H1 (cell line): ENCODE results near the gene NEGR1. TPM values are rescaled to one million over a fixed set of nuclear protein-coding genes. Genes with fewer than 3 reads are reported as not detected.

Experiments used
- CTCF ChIA-PET: fragments of 300-600 bp; sonication (Branson Sonifier 250); formaldehyde crosslinking; loops from one replicate; lab custom pipeline; 2021; ENCODE audit not compliant: partially characterized antibody; lab: Charles Lee
- POLR2A ChIA-PET: fragments of 300-600 bp; sonication (Branson Sonifier 250); formaldehyde crosslinking; loops from one replicate; lab custom pipeline; 2021; ENCODE audit warnings: inconsistent platforms; ENCODE audit not compliant: partially characterized antibody; lab: Charles Lee
- DNase-seq, 2 experiments: peaks; one replicate each; pipeline versions ENCODE4 v3.0.0 to v3.0.0-alpha.2; 2010 to 2022; ENCODE audit warnings: low spot score in 2 of 2, low read depth in 1 of 2, mixed read lengths in 1 of 2
- FAIRE-seq: peaks from 2 replicates; lab custom pipeline; 2011; peaks lifted over from hg19 to GRCh38; lab: Jason Lieb, UNC
- H2AFZ ChIP-seq: 2 replicates; pipeline ENCODE4 v1.8.1; 2012; ENCODE audit warnings: low read length, inconsistent platforms
- H2AK5ac ChIP-seq: 2 replicates; pipeline ENCODE4 v1.6.1; 2013; ENCODE audit warnings: low read depth, low read length
- H2BK120ac ChIP-seq: replicated peaks from 2 replicates; pipeline ENCODE3; 2013; ENCODE audit warnings: low read depth, low read length, inconsistent platforms
- H2BK12ac ChIP-seq: 2 replicates; pipeline ENCODE4 v1.6.1; 2013; ENCODE audit warnings: low read depth, low read length
- H2BK15ac ChIP-seq: 2 replicates; pipeline ENCODE4 v1.6.1; 2013; ENCODE audit warnings: low read length
- H2BK20ac ChIP-seq: 2 replicates; pipeline ENCODE4 v1.6.1; 2013; ENCODE audit warnings: low read length
- H2BK5ac ChIP-seq: 2 replicates; pipeline ENCODE4 v1.6.1; 2013; ENCODE audit warnings: low read depth, low read length
- H3K14ac ChIP-seq: 2 replicates; pipeline ENCODE4 v1.6.1; 2013; ENCODE audit warnings: inconsistent platforms; ENCODE audit not compliant: insufficient read length
- H3K18ac ChIP-seq: 2 replicates; pipeline ENCODE4 v1.6.1; 2013; ENCODE audit warnings: low read length; ENCODE audit errors: extremely low read depth
- H3K23ac ChIP-seq: 2 replicates; pipeline ENCODE4 v1.6.1; 2013; ENCODE audit warnings: inconsistent platforms; ENCODE audit not compliant: insufficient read length
- H3K23me2 ChIP-seq: 2 replicates; pipeline ENCODE4 v1.6.1; 2013; ENCODE audit warnings: low read depth, low read length
- H3K27ac ChIP-seq: 2 replicates; pipeline ENCODE4 v1.6.1; 2011; ENCODE audit warnings: low read depth, low read length, inconsistent platforms
- H3K27me3 ChIP-seq, 4 experiments: replicated peaks in 1 of 4; 1 replicate in 1 of 4; 2 replicates in 3 of 4; pipeline versions ENCODE4 v1.6.1 to v1.8.1; 2011 to 2013; ENCODE audit warnings: low read length in 3 of 4, mild to moderate bottlenecking in 3 of 4, inconsistent platforms in 2 of 4, mixed read lengths in 2 of 4, moderate library complexity in 1 of 4; ENCODE audit not compliant: control insufficient read depth in 3 of 4, insufficient read depth in 3 of 4; ENCODE audit errors: extremely low read depth in 1 of 4
- H3K36me3 ChIP-seq, 4 experiments: 2 replicates each; pipeline versions ENCODE4 v1.6.1 to v1.8.1; 2011 to 2013; ENCODE audit warnings: mild to moderate bottlenecking in 4 of 4, low read length in 3 of 4, moderate library complexity in 2 of 4, control low read depth in 1 of 4, inconsistent platforms in 1 of 4; ENCODE audit not compliant: insufficient read depth in 4 of 4, control insufficient read depth in 2 of 4
- H3K4ac ChIP-seq: replicated peaks from 2 replicates; pipeline ENCODE3; 2013; ENCODE audit warnings: low read length, low read depth, mixed read lengths, inconsistent platforms; ENCODE audit not compliant: insufficient read length
- H3K4me1 ChIP-seq, 4 experiments: replicated peaks in 1 of 4; 1 replicate in 1 of 4; 2 replicates in 3 of 4; pipeline versions ENCODE4 v1.6.1 to v1.8.1; 2011 to 2013; ENCODE audit warnings: low read length in 3 of 4, inconsistent platforms in 2 of 4, mixed read lengths in 1 of 4; ENCODE audit not compliant: insufficient read depth in 4 of 4, control insufficient read depth in 3 of 4
- H3K4me2 ChIP-seq, 2 experiments: 2 replicates each; pipeline versions ENCODE4 v1.6.1 to v1.8.1; 2011 to 2013; ENCODE audit warnings: low read depth in 2 of 2, low read length in 2 of 2, control low read depth in 1 of 2, inconsistent platforms in 1 of 2, mild to moderate bottlenecking in 1 of 2; ENCODE audit not compliant: insufficient read depth in 1 of 2
- H3K4me3 ChIP-seq, 4 experiments: fragments of 200-600, 300-600 bp in 1 of 4; sonication (generic), shearing (Covaris generic), sonication (Bioruptor Twin) in 1 of 4; 2 replicates each; pipeline versions ENCODE4 v1.5.1 to v1.8.1; 2011 to 2016; ENCODE audit warnings: low read length in 4 of 4, low read depth in 3 of 4, control low read depth in 2 of 4, inconsistent platforms in 2 of 4, mild to moderate bottlenecking in 2 of 4, mixed read lengths in 1 of 4, moderate library complexity in 1 of 4; ENCODE audit not compliant: insufficient read depth in 2 of 4; ENCODE audit errors: extremely low read depth in 1 of 4
- H3K56ac ChIP-seq: replicated peaks from 2 replicates; pipeline ENCODE3; 2013; ENCODE audit warnings: low read depth, mild to moderate bottlenecking, mixed read lengths, low read length, inconsistent platforms; ENCODE audit not compliant: insufficient read length
- H3K79me1 ChIP-seq: 2 replicates; pipeline ENCODE4 v1.6.1; 2013; ENCODE audit warnings: low read depth, low read length, control low read depth
- H3K79me2 ChIP-seq, 2 experiments: 2 replicates each; pipeline versions ENCODE4 v1.6.1 to v1.8.1; 2012 to 2013; ENCODE audit warnings: low read length in 2 of 2, mild to moderate bottlenecking in 2 of 2, inconsistent platforms in 1 of 2; ENCODE audit not compliant: insufficient read depth in 2 of 2, control insufficient read depth in 1 of 2
- H3K9ac ChIP-seq, 4 experiments: replicated peaks in 1 of 4; 1 replicate in 1 of 4; 2 replicates in 3 of 4; pipeline versions ENCODE4 v1.6.1 to v1.8.1; 2011 to 2013; ENCODE audit warnings: low read depth in 3 of 4, low read length in 3 of 4, control low read depth in 2 of 4, mild to moderate bottlenecking in 2 of 4, moderate library complexity in 2 of 4, inconsistent platforms in 1 of 4; ENCODE audit errors: extremely low read depth in 1 of 4
- H3K9me3 ChIP-seq, 2 experiments: 2 replicates each; pipeline versions ENCODE4 v1.6.1 to v1.8.1; 2012 to 2013; ENCODE audit warnings: mild to moderate bottlenecking in 2 of 2, moderate library complexity in 2 of 2, control low read depth in 1 of 2, inconsistent platforms in 1 of 2, low read depth in 1 of 2, low read length in 1 of 2, mixed read lengths in 1 of 2; ENCODE audit not compliant: insufficient read depth in 2 of 2
- H4K20me1 ChIP-seq, 2 experiments: replicated peaks in 1 of 2; 2 replicates each; pipeline versions ENCODE3 to v1.8.1; 2011 to 2013; ENCODE audit warnings: inconsistent platforms in 2 of 2, low read length in 2 of 2, mild to moderate bottlenecking in 1 of 2; ENCODE audit not compliant: insufficient read depth in 2 of 2, control insufficient read depth in 1 of 2
- H4K5ac ChIP-seq: 2 replicates; pipeline ENCODE4 v1.6.1; 2013; ENCODE audit warnings: low read length, low read depth, mixed read lengths, inconsistent platforms; ENCODE audit not compliant: insufficient read length
- H4K8ac ChIP-seq: 2 replicates; pipeline ENCODE4 v1.8.0; 2013; ENCODE audit warnings: mild to moderate bottlenecking, moderate library complexity, low read length, inconsistent platforms; ENCODE audit not compliant: insufficient read depth; ENCODE audit errors: extremely low read depth
- H4K91ac ChIP-seq: replicated peaks from 2 replicates; pipeline ENCODE3; 2013; ENCODE audit warnings: low read length, mixed read lengths, inconsistent platforms; ENCODE audit not compliant: insufficient read length
- CBX5 ChIP-seq: fragments of 300-800, 300-1000 bp; sonication (generic); IDR thresholded peaks from 2 replicates; pipeline ENCODE4 v1.7.1; 2016; ENCODE audit warnings: antibody characterized with exemption, low read length, low read depth
- CHD2 ChIP-seq: IDR thresholded peaks from 2 replicates; pipeline ENCODE4 v1.6.1; 2012; ENCODE audit warnings: low read length, improper control_type of control experiment
- CTBP2 ChIP-seq: IDR thresholded peaks from 2 replicates; pipeline ENCODE4 v1.7.0; 2011; ENCODE audit warnings: borderline replicate concordance, mild to moderate bottlenecking, moderate library complexity, mixed read lengths, low read length; ENCODE audit not compliant: insufficient read depth, insufficient read length
- GTF2F1 ChIP-seq: IDR thresholded peaks from 2 replicates; pipeline ENCODE4 v1.6.1; 2012; ENCODE audit warnings: low read depth, low read length, improper control_type of control experiment, borderline replicate concordance
- JUN ChIP-seq: IDR thresholded peaks from 2 replicates; pipeline ENCODE4 v1.6.1; 2011; ENCODE audit warnings: low read depth, mild to moderate bottlenecking, improper control_type of control experiment, low read length
- KDM1A ChIP-seq: fragments of 200-600, 300-600 bp; sonication (generic); IDR thresholded peaks from 2 replicates; pipeline ENCODE4 v1.7.1; 2016; ENCODE audit warnings: mild to moderate bottlenecking, low read length, borderline replicate concordance
- KDM5A ChIP-seq: fragments of 200-600 bp; IDR thresholded peaks from 2 replicates; pipeline ENCODE4 v1.7.1; 2012; ENCODE audit warnings: mild to moderate bottlenecking, low read length, inconsistent platforms, mixed read lengths
- MAFK ChIP-seq: IDR thresholded peaks from 2 replicates; pipeline ENCODE4 v1.6.1; 2012; ENCODE audit warnings: low read depth, mild to moderate bottlenecking, improper control_type of control experiment, low read length
- NRF1 ChIP-seq: IDR thresholded peaks from 2 replicates; pipeline ENCODE4 v1.6.1; 2011; ENCODE audit warnings: mild to moderate bottlenecking, low read depth, low read length, improper control_type of control experiment
- POU5F1 ChIP-seq: IDR thresholded peaks from 2 replicates; pipeline ENCODE4 v1.6.1; 2011; ENCODE audit warnings: low read depth, mild to moderate bottlenecking, low read length, moderate library complexity
- RXRA ChIP-seq: IDR thresholded peaks from 2 replicates; pipeline ENCODE4 v1.6.1; 2011; ENCODE audit warnings: low read depth, mild to moderate bottlenecking, low read length, moderate library complexity; ENCODE audit not compliant: insufficient read depth
- SIX5 ChIP-seq: IDR thresholded peaks from 2 replicates; pipeline ENCODE4 v1.6.1; 2011; ENCODE audit warnings: mild to moderate bottlenecking, low read depth, low read length
- SP1 ChIP-seq: IDR thresholded peaks from 2 replicates; pipeline ENCODE4 v1.6.1; 2011; ENCODE audit warnings: low read depth, low read length
- SP2 ChIP-seq: IDR thresholded peaks from 2 replicates; pipeline ENCODE4 v1.6.1; 2012; ENCODE audit warnings: mild to moderate bottlenecking, low read length, inconsistent platforms
- TAF1 ChIP-seq: IDR thresholded peaks from 2 replicates; pipeline ENCODE4 v1.6.1; 2011; ENCODE audit warnings: mild to moderate bottlenecking, low read depth, low read length
- YY1 ChIP-seq: IDR thresholded peaks from 2 replicates; pipeline ENCODE4 v1.6.1; 2011; ENCODE audit warnings: low read depth, mild to moderate bottlenecking, low read length
- polyA plus RNA-seq, 7 experiments: library from polyadenylated mRNA; depleted of rRNA in 3 of 7; stranded (reverse) in 5 of 7; unstranded in 2 of 7; fragments of >200 nt in 5 of 7; fragments of 200-250 nt in 2 of 7; gene quantifications; 1 replicate in 5 of 7; 2 replicates in 1 of 7; 4 replicates in 1 of 7; pipeline versions ENCODE4 v1.2.1 to v1.2.3, GENCODE V29; 2011 to 2013; ENCODE audit warnings: missing spikeins in 2 of 7, mixed read lengths in 2 of 7
- total RNA-seq: library from RNA; stranded (reverse); fragmentation: NEBNext Ultra II Directional; extraction: Animal tissue kit (Norgen Biotek cat#: 25700); gene quantifications from 2 replicates; pipeline ENCODE4 v1.2.1, GENCODE V29; 2021
- TF ChIP-seq, protein P1 (sequence below): IDR thresholded peaks from 2 replicates; pipeline ENCODE4 v1.6.1; 2012; ENCODE audit warnings: inconsistent platforms

The NEGR1 gene
- total and polyA plus RNA-seq, 2 of the 8 experiments (the other 6 are each of a cell fraction or from before 2014, with no cell fraction given) = 0.71 to 1.3 TPM

DNA sequence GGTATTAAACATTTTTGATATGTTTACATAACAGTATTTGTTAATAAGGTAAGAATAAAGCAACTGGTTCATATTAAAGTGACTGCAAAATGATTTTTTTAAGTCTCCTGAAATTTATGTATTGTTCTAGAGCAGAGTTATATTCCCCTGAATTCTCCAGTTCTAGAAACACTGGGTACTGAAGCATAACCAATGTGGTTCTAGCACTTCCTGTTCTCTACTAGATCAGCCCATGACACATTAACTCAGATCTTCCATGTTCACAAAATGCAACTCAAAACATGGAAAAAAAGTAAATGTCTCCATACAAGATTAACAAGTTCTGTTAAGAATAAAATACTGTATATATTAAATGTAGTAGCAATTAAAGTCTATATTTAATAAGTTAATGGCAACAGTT, 3.9 kb downstream of the NEGR1 start:
- H3K18ac ChIP-seq = no peak overlapping the region
- H2AK5ac ChIP-seq = no peak overlapping the region
- H3K9me3 ChIP-seq = no peaks in the 10 kb centered on the region
- H2BK20ac ChIP-seq = no peak overlapping the region
- peaks cover 0 to 11% (median 3%) of the 10 kb centered on the region in 4 experiments; a peak in 3 of 7 replicates for H3K27me3 ChIP-seq
- H3K23ac ChIP-seq = no peak overlapping the region
- no peak overlapping the region for H3K27ac ChIP-seq
- H3K79me1 ChIP-seq = no peaks in the 10 kb centered on the region
- H4K5ac ChIP-seq = no peak overlapping the region
- no peak overlapping the region for H4K91ac ChIP-seq
- peaks cover 7% of the 10 kb centered on the region for H3K23me2 ChIP-seq
- no peak for DNase-seq
- peaks cover 0 to 2% (median 0%) of the 10 kb centered on the region in 4 experiments; a peak in 2 of 7 replicates for H3K4me1 ChIP-seq
- no peak overlapping the region for H3K56ac ChIP-seq
- no peak overlapping the region for H2AFZ ChIP-seq
- no peak overlapping the region for H2BK5ac ChIP-seq
- H3K36me3 ChIP-seq = no peaks in the 10 kb centered on the region
- H3K9ac ChIP-seq = no peak overlapping the region
- CTCF ChIA-PET = no interaction called here
- POLR2A ChIA-PET = no interaction called here
- H3K4me2 ChIP-seq = no peak overlapping the region
- H3K14ac ChIP-seq = no peak overlapping the region
- H4K20me1 ChIP-seq = no peaks in the 10 kb centered on the region
- H3K4me3 ChIP-seq = no peak overlapping the region
- no peaks in the 10 kb centered on the region for H3K79me2 ChIP-seq
- no peak overlapping the region for H4K8ac ChIP-seq
- no peak overlapping the region for H2BK15ac ChIP-seq
- no peak overlapping the region for H2BK12ac ChIP-seq
- no peak overlapping the region for H2BK120ac ChIP-seq
- H3K4ac ChIP-seq = no peak overlapping the region
- no peak for FAIRE-seq
- no peak for TF ChIP-seq SIX5
- TF ChIP-seq MAFK = no peak
- TF ChIP-seq SP2 = no peak
- no peak for TF ChIP-seq CHD2
- TF ChIP-seq JUN = no peak
- TF ChIP-seq SP1 = no peak
- TF ChIP-seq GTF2F1 = no peak
- no peak for TF ChIP-seq NRF1
- no peak for TF ChIP-seq YY1
- TF ChIP-seq TAF1 = no peak
- no peak for TF ChIP-seq RXRA
- TF ChIP-seq, protein P1, sequence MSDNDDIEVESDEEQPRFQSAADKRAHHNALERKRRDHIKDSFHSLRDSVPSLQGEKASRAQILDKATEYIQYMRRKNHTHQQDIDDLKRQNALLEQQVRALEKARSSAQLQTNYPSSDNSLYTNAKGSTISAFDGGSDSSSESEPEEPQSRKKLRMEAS = no peak
- no peak for TF ChIP-seq CTBP2
- TF ChIP-seq POU5F1 = no peak
- TF ChIP-seq KDM5A = no peak
- no peak for TF ChIP-seq KDM1A
- no peak for TF ChIP-seq CBX5
